ENCODE data around the gene WDR18.

GRCh38 chr19:944663-945241 lies 39.4 kb upstream of the WDR18 start:
- TF ChIP-seq MAX (IDR thresholded peaks at IDR 0.05) (no peak), CTCF (IDR thresholded peaks at IDR 0.05; ENCODE audit: control extremely low read depth in 1 of 3, insufficient read depth in 1 of 3, low read depth in 1 of 3, low read length in 3 of 3) (no peak), CREB1 (IDR thresholded peaks at IDR 0.05) (no peak), PHF8 (conservative IDR thresholded peaks at IDR 0.05; ENCODE audit: low read depth, low read length) (no peak), POLR2AphosphoS5 (IDR thresholded peaks at IDR 0.05; ENCODE audit: low read depth, low read length) (no peak)

Data from H1 (cell line).